ENCODE measurements around the gene BRD4.

GRCh38 chr19:15379999-15380647 lies 47.8 kb upstream of the BRD4 start:
- no peak for TF ChIP-seq CTCF (IDR thresholded peaks at IDR 0.05; ENCODE audit: extremely low read depth in 1 of 2, insufficient read depth in 1 of 2, low read depth in 1 of 2, low read length in 2 of 2)
- TF ChIP-seq FOS (IDR thresholded peaks at IDR 0.05; ENCODE audit: borderline replicate concordance, insufficient read depth, low read length): no peak
- no peak for TF ChIP-seq POLR2A (IDR thresholded peaks at IDR 0.05; ENCODE audit: low read depth, low read length)
- TF ChIP-seq EZH2 (IDR thresholded peaks at IDR 0.05; ENCODE audit: borderline replicate concordance, low read depth, low read length, severe bottlenecking): no peak
- no peak for TF ChIP-seq POLR2AphosphoS5 (IDR thresholded peaks at IDR 0.05; ENCODE audit: insufficient read depth, low read depth, low read length)
- TF ChIP-seq MAX (IDR thresholded peaks at IDR 0.05; ENCODE audit: insufficient read depth, insufficient read length): no peak
